ENCODE data around the gene AP2B1. TPM values are rescaled to one million over a fixed set of nuclear protein-coding genes. Genes with fewer than 3 reads are reported as not detected.

The AP2B1 gene
- total RNA-seq, 2 donors from 2014 or later: 29.3 to 43.6 TPM

GRCh38 chr17:35731239-35731916 is 144.3 kb downstream of the AP2B1 start, which contains the start of gene RASL10B:
TSS of gene RASL10B (plus strand) at chr17:35731639. CDS start at chr17:35735185, 3,546 bp downstream.
- H3K27ac ChIP-seq: peak within 1 kb of the TSS in 1 of 4 donors; percentile 42
- peak; percentile 78 for ATAC-seq

GRCh38 chr17:35731917-35732805 is 145.0 kb downstream of the AP2B1 start:
- intact Hi-C loops (cut with DNase I): no loop called here
- Histone ChIP-seq H3K4me1 (peaks cover 23% of the 10 kb centered on the region), H3K27ac (peak overlapping the region in 1 of 4 donors; percentile 42), H3K27me3 (no peaks in the 10 kb centered on the region), H3K4me3 (peak overlapping the region; percentile 72 to 76), H3K36me3 (replicated peaks in 1 of 2; ENCODE audit: insufficient read depth in 1 of 2, low read depth in 2 of 2) (no peaks in the 10 kb centered on the region), H3K9me3 (no peaks in the 10 kb centered on the region)
- ATAC-seq (peak; percentile 25), DNase-seq (peak in 2 of 4 donors; percentile 39 to 43)
- TF ChIP-seq POLR2A (IDR thresholded peaks at IDR 0.05): no peak
- no peak for TF ChIP-seq CTCF (IDR thresholded peaks at IDR 0.05)
- 15 to 27% methylated on average over 12 to 37 of the region's 47 CpGs for WGBS, 2 donors

More at GRCh38 chr17:35731239-35731916, 144.3 kb downstream of the AP2B1 start, which contains the start of gene RASL10B:
- DNase-seq: peak; percentile 67 to 78 (median 71)
- Histone ChIP-seq H3K9me3 (no peaks in the 10 kb centered on the region), H3K4me3 (peak within 1 kb of the TSS; percentile 72 to 76), H3K36me3 (replicated peaks in 1 of 2; ENCODE audit: insufficient read depth in 1 of 2, low read depth in 2 of 2) (no peaks in the 10 kb centered on the region), H3K27me3 (no peaks in the 10 kb centered on the region), H3K4me1 (peaks cover 31% of the 10 kb centered on the region)
- WGBS, 2 donors: 8 to 18% methylated on average over 8 to 19 of the region's 44 CpGs
- intact Hi-C loops (cut with DNase I): no loop called here
- TF ChIP-seq CTCF (IDR thresholded peaks at IDR 0.05) (no peak), POLR2A (IDR thresholded peaks at IDR 0.05) (peak in 1 of 3 donors; percentile 19)

GRCh38 chr17:35732806-35733136 is 145.6 kb downstream of the AP2B1 start:
- intact Hi-C loops (cut with DNase I): no loop called here
- TF ChIP-seq POLR2A (IDR thresholded peaks at IDR 0.05) (no peak), CTCF (IDR thresholded peaks at IDR 0.05) (no peak)
- Histone ChIP-seq H3K4me1 (peaks cover 18% of the 10 kb centered on the region), H3K27ac (no peak overlapping the region), H3K27me3 (no peaks in the 10 kb centered on the region), H3K36me3 (replicated peaks in 1 of 2; ENCODE audit: insufficient read depth in 1 of 2, low read depth in 2 of 2) (no peaks in the 10 kb centered on the region), H3K9me3 (no peaks in the 10 kb centered on the region), H3K4me3 (no peak overlapping the region)
- DNase-seq (no peak), ATAC-seq (no peak)
- WGBS, 2 donors: 80% methylated on average over 1 of the region's 1 CpG; no CpG with 5 or more reads in 1 of the 2 donors

- no peaks in the 10 kb centered on the region for H3K36me3 ChIP-seq (replicated peaks in 1 of 2; ENCODE audit: insufficient read depth in 1 of 2, low read depth in 2 of 2)
- no peak for TF ChIP-seq CTCF (IDR thresholded peaks at IDR 0.05)
- TF ChIP-seq POLR2A (IDR thresholded peaks at IDR 0.05): no peak
- no peaks in the 10 kb centered on the region for H3K27me3 ChIP-seq
- no peaks in the 10 kb centered on the region for H3K9me3 ChIP-seq
- no peak overlapping the region for H3K4me3 ChIP-seq
- DNase-seq: no peak
- 68 to 85% methylated on average over 6 of the region's 6 CpGs for WGBS, 2 donors
- intact Hi-C loops (cut with DNase I): no loop called here
- no peak for ATAC-seq
- H3K27ac ChIP-seq: no peak overlapping the region
- peaks cover 18% of the 10 kb centered on the region for H3K4me1 ChIP-seq
Observed at GRCh38 chr17:35733366-35733765, 146.2 kb downstream of the AP2B1 start.

Measured in body of pancreas (tissue), 4 donors.